Tibial artery (tissue), 4 donors: ENCODE measurements around the gene MORN2.
A peak's percentile ranks its signal among the peaks of the same experiment; 100 is the strongest.

Source experiments
- DNase-seq, 2 donors: peaks; one replicate each; pipeline ENCODE4 v3.0.0-alpha.2; 2019
- H3K27ac ChIP-seq, 2 donors: fragments of 200-600 bp; sonication (generic) in 1 of 2; 1 replicate in 1 of 2; 2 replicates in 1 of 2; pipeline ENCODE4 v1.5.1; 2018 to 2019; ENCODE audit warnings: mild to moderate bottlenecking in 1 of 2
- H3K27me3 ChIP-seq, 2 donors: fragments of 200-600 bp; sonication (generic) in 1 of 2; one replicate each; pipeline versions ENCODE4 v1.5.1 to v1.6.0; 2016 to 2019
- H3K36me3 ChIP-seq, 3 donors: fragments of 200-600 bp; sonication (generic) in 2 of 3; one replicate each; pipeline ENCODE4 v1.5.1; 2016 to 2019; ENCODE audit warnings: mild to moderate bottlenecking in 2 of 3
- H3K4me1 ChIP-seq, 4 donors: fragments of 200-600 bp; sonication (generic) in 2 of 4; 1 replicate in 3 of 4; 2 replicates in 1 of 4; pipeline ENCODE4 v1.5.1; 2016 to 2019
- H3K4me3 ChIP-seq, 2 donors: fragments of 200-600 bp; sonication (generic) in 1 of 2; 1 replicate in 1 of 2; 2 replicates in 1 of 2; pipeline ENCODE4 v1.5.1; 2018 to 2019; ENCODE audit warnings: mild to moderate bottlenecking in 2 of 2
- H3K9me3 ChIP-seq, 3 donors: fragments of 200-600 bp; sonication (generic) in 1 of 3; one replicate each; pipeline ENCODE4 v1.5.1; 2016 to 2019
- intact Hi-C: fragments of 100-400 bp; cut with DNase I; formaldehyde crosslinking; loops from one replicate; pipeline ENCODE4 v1.15.0; 2023; ENCODE audit warnings: low total_unique reads
- TF ChIP-seq, protein P1 (sequence below), 2 experiments: fragments of 200-600 bp in 1 of 2; fragments of 450-650 bp in 1 of 2; IDR thresholded peaks; one replicate each; pipeline ENCODE4 v1.5.1; 2017 to 2019; ENCODE audit warnings: antibody characterized with exemption in 2 of 2, mild to moderate bottlenecking in 1 of 2, moderate library complexity in 1 of 2

The MORN2 gene

DNA sequence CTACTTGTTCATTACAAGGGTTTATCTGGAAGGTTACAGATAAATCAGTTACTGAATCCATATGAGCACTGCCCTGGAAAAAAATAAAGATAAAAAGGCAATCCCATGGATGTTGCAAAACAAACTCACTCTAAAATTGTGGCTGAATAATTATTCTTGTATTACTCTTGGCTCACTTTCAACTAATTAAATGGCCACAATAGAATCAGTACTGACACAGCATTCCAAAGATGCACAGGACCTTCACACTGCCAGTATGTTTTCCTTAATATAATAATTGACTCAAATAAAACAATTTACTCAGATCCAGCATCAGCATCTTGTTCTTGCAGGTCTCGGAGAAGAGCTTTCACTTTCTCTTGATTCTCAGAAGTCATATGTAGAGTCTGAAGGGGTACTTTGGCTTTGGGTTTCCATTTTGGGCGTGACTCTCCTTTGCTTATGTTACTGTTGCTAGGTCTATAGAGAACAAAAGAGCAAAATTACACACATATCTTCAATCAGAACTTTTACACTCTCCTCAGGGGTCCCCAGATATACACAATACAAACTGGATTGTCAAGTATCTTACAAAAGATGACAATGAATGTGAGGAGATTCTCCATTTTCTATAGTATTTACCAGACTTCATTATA, 12.6 kb upstream of the MORN2 start:
- intact Hi-C loops = no loop called here
- Histone ChIP-seq H3K9me3 (no peaks in the 10 kb centered on the region), H3K4me1 (no peaks in the 10 kb centered on the region), H3K27ac (no peak overlapping the region), H3K4me3 (no peak overlapping the region), H3K27me3 (no peaks in the 10 kb centered on the region), H3K36me3 (peaks cover 53 to 76% (median 66%) of the 10 kb centered on the region in 3 donors)
- no peak for DNase-seq
- TF ChIP-seq, protein P1, sequence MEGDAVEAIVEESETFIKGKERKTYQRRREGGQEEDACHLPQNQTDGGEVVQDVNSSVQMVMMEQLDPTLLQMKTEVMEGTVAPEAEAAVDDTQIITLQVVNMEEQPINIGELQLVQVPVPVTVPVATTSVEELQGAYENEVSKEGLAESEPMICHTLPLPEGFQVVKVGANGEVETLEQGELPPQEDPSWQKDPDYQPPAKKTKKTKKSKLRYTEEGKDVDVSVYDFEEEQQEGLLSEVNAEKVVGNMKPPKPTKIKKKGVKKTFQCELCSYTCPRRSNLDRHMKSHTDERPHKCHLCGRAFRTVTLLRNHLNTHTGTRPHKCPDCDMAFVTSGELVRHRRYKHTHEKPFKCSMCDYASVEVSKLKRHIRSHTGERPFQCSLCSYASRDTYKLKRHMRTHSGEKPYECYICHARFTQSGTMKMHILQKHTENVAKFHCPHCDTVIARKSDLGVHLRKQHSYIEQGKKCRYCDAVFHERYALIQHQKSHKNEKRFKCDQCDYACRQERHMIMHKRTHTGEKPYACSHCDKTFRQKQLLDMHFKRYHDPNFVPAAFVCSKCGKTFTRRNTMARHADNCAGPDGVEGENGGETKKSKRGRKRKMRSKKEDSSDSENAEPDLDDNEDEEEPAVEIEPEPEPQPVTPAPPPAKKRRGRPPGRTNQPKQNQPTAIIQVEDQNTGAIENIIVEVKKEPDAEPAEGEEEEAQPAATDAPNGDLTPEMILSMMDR (IDR thresholded peaks at IDR 0.05) = no peak

DNA sequence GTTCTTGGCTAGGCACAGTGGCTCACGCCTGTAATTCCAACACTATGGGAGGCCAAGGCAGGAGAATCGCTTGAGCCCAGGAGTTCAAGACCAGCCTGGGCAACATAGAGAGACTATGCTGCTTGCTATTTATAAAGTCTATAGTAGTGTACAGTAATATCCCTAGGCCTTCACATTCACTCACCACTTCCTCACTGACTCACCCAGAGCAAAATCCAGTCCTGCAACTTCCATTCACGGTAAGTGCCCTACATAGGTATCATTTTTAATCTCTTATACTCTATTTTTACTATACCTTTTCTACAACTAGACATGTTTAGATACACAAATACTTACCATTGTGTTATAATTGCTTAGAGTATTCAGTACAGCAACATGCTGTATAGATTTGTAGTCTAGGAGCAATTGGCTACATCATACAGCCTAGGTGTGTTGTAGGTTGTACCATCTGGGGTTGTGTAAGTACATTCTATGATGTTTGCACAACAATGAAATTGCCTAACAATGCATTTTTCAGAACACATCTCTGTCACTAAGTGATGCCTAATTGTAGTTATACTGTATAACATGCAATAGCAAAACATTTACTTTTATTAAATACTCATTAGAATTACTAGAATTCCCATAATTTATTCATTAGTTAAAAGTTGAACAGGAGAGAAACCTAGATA, 8.9 kb upstream of the MORN2 start:
- Histone ChIP-seq H3K4me1 (no peaks in the 10 kb centered on the region), H3K27me3 (no peaks in the 10 kb centered on the region), H3K27ac (no peak overlapping the region), H3K36me3 (peaks cover 19 to 40% (median 31%) of the 10 kb centered on the region in 3 donors), H3K9me3 (no peaks in the 10 kb centered on the region), H3K4me3 (no peak overlapping the region)
- DNase-seq = no peak
- intact Hi-C loops = no loop called here
- TF ChIP-seq, protein P1 (IDR thresholded peaks at IDR 0.05) = no peak

DNA sequence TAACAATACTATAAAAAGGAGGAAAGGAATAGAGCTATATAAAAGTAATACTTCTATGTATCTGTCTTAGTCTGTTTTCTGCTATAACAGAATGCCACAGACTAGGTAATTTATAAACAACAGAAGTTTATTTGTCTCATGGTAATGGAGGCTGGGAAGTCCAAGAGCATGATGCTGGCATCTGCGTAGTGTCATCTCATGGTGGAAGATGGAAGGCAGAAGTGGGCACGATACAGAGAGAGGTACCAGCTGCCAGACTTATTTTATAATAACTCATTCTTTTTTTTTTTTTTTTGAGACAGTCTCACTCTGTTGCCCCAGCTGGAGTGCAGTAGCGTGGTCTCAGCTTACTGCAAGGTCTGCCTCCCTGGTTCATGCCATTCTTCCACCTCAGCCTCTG, 4.3 kb upstream of the MORN2 start:
- Histone ChIP-seq H3K36me3 (peaks cover 0 to 14% (median 11%) of the 10 kb centered on the region in 3 donors), H3K27me3 (no peaks in the 10 kb centered on the region), H3K9me3 (no peaks in the 10 kb centered on the region), H3K27ac (no peak overlapping the region), H3K4me1 (peaks cover 0 to 9% (median 6%) of the 10 kb centered on the region in 4 donors), H3K4me3 (no peak overlapping the region)
- no peak for DNase-seq
- intact Hi-C loops = no loop called here
- TF ChIP-seq, protein P1 (IDR thresholded peaks at IDR 0.05) = no peak

DNA sequence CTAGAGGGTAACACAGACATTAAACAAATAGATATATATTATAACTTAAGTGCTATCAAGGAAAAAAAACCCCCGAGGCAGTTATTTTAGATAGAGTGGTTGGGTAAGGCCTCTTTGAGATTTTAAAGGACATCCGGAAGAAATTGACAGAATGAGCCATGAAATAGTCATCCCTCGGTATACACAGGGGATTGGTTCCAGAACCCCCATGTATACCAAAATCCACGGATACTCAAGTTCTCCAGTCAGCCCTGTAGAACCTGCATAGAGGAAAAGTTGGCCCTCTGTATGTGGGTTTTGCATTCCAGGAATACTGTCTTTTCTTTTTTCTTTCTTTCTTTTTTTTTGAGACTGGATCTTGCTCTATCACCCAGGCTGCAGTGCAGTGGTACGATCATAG, 2.0 kb upstream of the MORN2 start:
- H3K4me1 ChIP-seq = peaks cover 0 to 17% (median 12%) of the 10 kb centered on the region in 4 donors
- TF ChIP-seq, protein P1 (IDR thresholded peaks at IDR 0.05) = no peak
- DNase-seq = no peak
- no peaks in the 10 kb centered on the region for H3K9me3 ChIP-seq
- intact Hi-C loops = no loop called here
- H3K4me3 ChIP-seq = no peak overlapping the region
- H3K27ac ChIP-seq = no peak overlapping the region
- no peaks in the 10 kb centered on the region for H3K27me3 ChIP-seq
- H3K36me3 ChIP-seq = no peaks in the 10 kb centered on the region

DNA sequence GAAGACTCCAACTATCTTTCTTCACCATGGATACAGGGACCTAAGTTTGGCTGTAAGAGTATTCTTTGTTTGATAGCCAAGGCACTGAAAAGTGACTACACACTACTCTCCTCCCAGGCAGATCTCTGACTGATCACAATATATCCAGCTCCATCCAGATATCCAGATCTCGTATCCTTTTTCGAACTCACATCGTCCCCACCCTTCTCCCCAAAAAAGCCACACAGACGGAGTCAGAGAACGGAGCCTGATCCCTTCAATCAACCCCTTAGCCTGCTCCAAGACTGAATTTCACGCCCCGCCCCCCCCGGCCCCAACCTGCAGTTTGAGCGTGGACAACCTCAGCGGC, 575 bp upstream of the MORN2 start:
- no peaks in the 10 kb centered on the region for H3K27me3 ChIP-seq
- no peaks in the 10 kb centered on the region for H3K36me3 ChIP-seq
- H3K9me3 ChIP-seq = no peaks in the 10 kb centered on the region
- TF ChIP-seq, protein P1 (IDR thresholded peaks at IDR 0.05) = no peak
- DNase-seq = no peak
- H3K27ac ChIP-seq = peak overlapping the region; percentile 78 to 80
- intact Hi-C loops = no loop called here
- peak overlapping the region; percentile 75 to 86 for H3K4me3 ChIP-seq
- H3K4me1 ChIP-seq = peaks cover 0 to 17% (median 12%) of the 10 kb centered on the region in 4 donors
